ENCODE results near the gene IPPK. TPM values are rescaled to one million over a fixed set of nuclear protein-coding genes. Genes with fewer than 3 reads are reported as not detected.
A peak's percentile ranks its signal among the peaks of the same experiment; 100 is the strongest.

The IPPK gene
- total RNA-seq, 4 donors from 2014 or later = 49.2 to 71.5 (median 54.4) TPM

DNA sequence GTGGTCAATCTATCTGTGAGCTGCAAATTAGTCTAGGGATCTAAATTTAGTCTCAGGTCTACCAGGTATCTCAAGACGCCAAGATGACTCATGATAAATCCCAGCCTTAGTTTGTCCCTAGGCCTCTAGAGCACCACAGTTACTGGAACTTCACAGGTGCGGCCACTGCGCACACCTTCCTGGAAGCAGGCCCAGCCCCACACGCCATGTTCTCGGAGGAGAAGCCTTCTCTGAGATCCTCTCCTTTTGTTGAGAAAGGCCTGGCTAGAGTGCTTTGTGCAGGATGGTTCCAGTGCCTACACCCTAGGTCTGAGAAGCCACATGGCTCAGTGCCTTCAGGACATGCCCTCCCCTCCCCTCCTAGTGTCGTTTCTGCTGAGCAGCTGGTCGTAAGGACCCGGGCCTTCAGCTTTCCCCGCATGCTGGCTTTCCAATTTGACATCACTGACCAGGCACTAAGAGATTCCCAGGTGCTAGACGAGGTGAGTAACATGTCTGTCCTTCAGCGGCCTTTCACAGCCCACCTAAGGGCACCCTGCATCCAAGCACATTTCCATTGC is 51.9 kb downstream of the IPPK start:
- no peak overlapping the region for H3K4me3 ChIP-seq (ENCODE audit: low read depth, poor library complexity, severe bottlenecking)
- WGBS, 2 donors = 49 to 57% methylated on average over 11 of the region's 11 CpGs
- no peak for TF ChIP-seq POLR2A (IDR thresholded peaks at IDR 0.05)
- TF ChIP-seq, protein P1, sequence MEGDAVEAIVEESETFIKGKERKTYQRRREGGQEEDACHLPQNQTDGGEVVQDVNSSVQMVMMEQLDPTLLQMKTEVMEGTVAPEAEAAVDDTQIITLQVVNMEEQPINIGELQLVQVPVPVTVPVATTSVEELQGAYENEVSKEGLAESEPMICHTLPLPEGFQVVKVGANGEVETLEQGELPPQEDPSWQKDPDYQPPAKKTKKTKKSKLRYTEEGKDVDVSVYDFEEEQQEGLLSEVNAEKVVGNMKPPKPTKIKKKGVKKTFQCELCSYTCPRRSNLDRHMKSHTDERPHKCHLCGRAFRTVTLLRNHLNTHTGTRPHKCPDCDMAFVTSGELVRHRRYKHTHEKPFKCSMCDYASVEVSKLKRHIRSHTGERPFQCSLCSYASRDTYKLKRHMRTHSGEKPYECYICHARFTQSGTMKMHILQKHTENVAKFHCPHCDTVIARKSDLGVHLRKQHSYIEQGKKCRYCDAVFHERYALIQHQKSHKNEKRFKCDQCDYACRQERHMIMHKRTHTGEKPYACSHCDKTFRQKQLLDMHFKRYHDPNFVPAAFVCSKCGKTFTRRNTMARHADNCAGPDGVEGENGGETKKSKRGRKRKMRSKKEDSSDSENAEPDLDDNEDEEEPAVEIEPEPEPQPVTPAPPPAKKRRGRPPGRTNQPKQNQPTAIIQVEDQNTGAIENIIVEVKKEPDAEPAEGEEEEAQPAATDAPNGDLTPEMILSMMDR (IDR thresholded peaks at IDR 0.05) = no peak
- intact Hi-C loops (cut with DNase I; ENCODE audit: low total_unique reads) = no loop called here
- DNase-seq (ENCODE audit: low spot score in 2 of 2) = peak in 1 of 2 donors; percentile 70

DNA sequence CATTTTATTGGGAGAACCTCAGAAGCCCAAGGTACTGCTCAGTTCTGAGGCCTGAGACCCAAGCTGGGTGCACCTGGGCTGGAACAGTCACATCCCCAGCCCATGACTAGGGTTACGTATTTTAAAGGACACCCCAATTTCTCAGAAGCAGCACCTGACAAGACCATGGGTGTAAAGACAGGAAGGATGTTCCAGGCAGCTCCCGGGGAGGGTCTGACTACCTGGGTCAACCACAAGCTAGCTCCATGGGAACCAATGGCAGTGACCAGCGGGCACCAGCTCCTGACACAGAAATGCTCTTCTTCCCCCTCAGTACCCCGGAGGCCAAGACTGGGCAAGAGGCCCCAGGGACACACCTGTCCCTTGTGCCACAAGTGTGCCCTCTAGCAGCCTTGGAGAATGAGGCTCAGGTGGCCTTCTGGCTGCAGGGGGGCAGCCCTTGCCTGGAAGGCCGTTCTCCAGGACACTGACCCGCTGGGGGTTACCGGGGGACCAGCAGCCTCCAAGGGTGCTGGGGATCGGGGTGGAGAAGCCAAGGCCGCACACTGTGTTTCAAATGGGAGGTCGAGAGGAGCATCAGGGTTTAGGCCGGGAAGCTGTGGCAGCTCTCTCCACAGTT is 52.6 kb downstream of the IPPK start:
- intact Hi-C loops (cut with DNase I; ENCODE audit: low total_unique reads) = no loop called here
- 92 to 93% methylated on average over 3 to 10 of the region's 11 CpGs for WGBS, 2 donors
- peak in 1 of 2 donors; percentile 86 for DNase-seq (ENCODE audit: low spot score in 2 of 2)
- H3K4me3 ChIP-seq (ENCODE audit: low read depth, poor library complexity, severe bottlenecking) = no peak overlapping the region
- TF ChIP-seq, protein P1 (IDR thresholded peaks at IDR 0.05) = no peak
- no peak for TF ChIP-seq POLR2A (IDR thresholded peaks at IDR 0.05)

DNA sequence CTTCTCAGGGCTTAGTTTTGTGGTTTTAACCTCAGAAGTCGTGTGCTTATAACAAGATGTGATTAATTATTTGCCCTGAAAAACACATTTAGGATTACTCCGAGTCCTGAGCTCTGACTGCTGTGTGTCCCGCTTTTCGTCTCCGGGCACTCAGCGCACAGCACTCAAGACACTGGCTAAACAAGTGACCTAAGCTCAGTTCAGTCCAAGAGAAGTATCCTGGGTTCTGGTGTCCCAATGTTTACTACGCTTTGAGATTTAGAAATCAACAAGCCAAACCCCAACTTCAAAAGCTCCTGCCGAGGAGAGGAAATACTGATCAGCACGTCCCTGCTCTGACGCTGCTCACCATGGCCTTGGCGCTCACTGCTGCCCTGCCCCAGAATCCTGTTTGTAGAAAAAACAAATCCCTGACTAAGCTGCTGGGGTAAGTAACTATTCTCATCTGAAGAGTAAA is 53.2 kb downstream of the IPPK start:
- no peak overlapping the region for H3K4me3 ChIP-seq (ENCODE audit: low read depth, poor library complexity, severe bottlenecking)
- intact Hi-C loops (cut with DNase I; ENCODE audit: low total_unique reads) = no loop called here
- DNase-seq (ENCODE audit: low spot score in 2 of 2) = peak; percentile 62 to 88
- TF ChIP-seq POLR2A (IDR thresholded peaks at IDR 0.05) = no peak
- TF ChIP-seq, protein P1 (IDR thresholded peaks at IDR 0.05) = no peak
- 68 to 70% methylated on average over 11 of the region's 11 CpGs for WGBS, 2 donors

DNA sequence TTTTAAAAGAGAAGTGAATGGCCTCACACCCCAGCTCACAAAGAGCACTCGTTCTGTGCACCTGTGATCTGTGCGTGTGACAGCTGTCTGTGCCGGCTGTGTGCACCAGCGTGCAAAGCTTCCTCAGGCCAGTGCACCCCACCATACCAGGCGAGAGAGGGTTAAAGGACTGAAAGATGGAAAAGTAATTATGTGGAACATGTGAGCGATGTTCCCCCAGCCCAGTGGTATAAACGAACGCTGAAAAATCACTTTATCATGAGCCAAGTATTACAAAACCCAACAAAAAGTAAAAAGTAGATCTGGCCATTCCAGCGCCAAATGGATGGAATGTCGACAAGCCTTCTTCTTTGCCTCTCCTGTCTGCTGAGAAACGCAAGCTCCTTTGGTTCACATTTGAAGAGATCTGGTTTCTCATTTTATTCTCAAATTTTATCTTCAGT is 53.7 kb downstream of the IPPK start:
- intact Hi-C loops (cut with DNase I; ENCODE audit: low total_unique reads) = no loop called here
- H3K4me3 ChIP-seq (ENCODE audit: low read depth, poor library complexity, severe bottlenecking) = no peak overlapping the region
- WGBS, 2 donors = 58 to 64% methylated on average over 11 of the region's 11 CpGs
- peak in 1 of 2 donors; percentile 66 for DNase-seq (ENCODE audit: low spot score in 2 of 2)
- TF ChIP-seq POLR2A (IDR thresholded peaks at IDR 0.05) = no peak
- TF ChIP-seq, protein P1 (IDR thresholded peaks at IDR 0.05) = no peak

DNA sequence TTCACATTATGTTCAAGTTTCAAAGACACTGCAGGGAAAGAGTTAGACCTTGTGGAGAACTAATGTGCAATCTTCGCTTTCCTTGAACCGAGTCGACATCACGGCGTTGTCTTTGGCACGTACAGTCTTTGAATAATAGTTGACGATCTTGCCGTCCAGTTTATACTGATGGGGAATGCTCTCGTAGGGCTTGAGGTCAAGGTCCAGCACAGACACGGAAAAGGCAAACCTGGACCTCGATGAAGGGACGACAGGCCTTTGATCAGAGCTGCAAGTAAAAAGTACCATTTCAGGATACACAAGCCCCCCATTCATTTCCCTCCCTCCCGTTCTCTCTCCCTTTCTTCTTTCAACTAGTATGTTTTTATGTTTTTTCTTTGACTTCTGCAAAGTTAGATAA is 54.1 kb downstream of the IPPK start:
- intact Hi-C loops (cut with DNase I; ENCODE audit: low total_unique reads) = no loop called here
- 89% methylated on average over 13 of the region's 13 CpGs for WGBS, 2 donors
- TF ChIP-seq POLR2A (IDR thresholded peaks at IDR 0.05) = no peak
- TF ChIP-seq, protein P1 (IDR thresholded peaks at IDR 0.05) = no peak
- no peak overlapping the region for H3K4me3 ChIP-seq (ENCODE audit: low read depth, poor library complexity, severe bottlenecking)
- DNase-seq (ENCODE audit: low spot score in 2 of 2) = peak in 1 of 2 donors; percentile 48

Data from lower leg skin (tissue), 4 donors.